ENCODE results near the gene PYGO1.
"Not testable (repeated sequence)": the region's sequence is repeated elsewhere in the genome, so short reads cannot be mapped to it uniquely, and the experiment has no call there.

Gene PYGO1

DNA sequence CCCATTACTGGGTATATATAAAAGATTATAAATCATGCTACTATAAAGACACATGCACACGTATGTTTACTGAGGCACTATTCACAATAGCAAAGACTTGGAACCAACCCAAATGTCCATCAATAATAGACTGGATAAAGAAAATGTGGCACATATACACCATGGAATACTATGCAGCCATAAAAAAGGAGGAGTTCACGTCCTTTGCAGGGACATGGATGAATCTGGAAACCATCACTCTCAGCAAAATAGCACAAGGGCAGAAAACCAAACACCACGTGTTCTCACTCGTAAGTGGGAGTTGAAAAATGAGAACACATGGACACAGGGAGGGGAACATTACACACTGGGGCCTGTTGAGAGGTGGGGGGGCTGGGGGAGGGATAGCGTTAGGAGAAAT, 82.7 kb downstream of the PYGO1 start:
- not testable (repeated sequence) for DNase-seq (ENCODE audit: low spot score)

- no peak for DNase-seq (ENCODE audit: low spot score)
Measured at GRCh38 chr15:55499151-55499550, 89.0 kb downstream of the PYGO1 start.

- DNase-seq (ENCODE audit: low spot score) = peak; percentile 96
Measured at GRCh38 chr15:55498109-55498938, 89.8 kb downstream of the PYGO1 start.

DNA sequence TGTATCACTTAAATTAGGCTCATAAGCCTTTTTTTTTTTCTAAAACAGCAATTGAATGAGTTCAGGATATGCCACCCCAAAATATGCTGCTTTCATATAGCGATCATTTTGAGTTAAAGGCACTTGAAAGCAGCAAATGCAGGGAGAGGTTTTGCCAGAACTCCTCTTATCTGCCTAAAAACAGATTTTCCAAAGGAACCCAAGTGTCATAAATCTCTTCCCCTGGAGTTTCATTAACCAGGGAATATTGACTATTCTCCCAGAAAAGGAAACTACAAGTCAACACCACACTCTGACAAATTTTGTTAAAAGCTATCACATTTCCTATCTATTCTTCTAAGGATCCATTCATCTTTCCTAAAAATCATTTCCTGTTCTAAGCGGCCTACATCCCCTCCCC, 91.4 kb downstream of the PYGO1 start:
- DNase-seq (ENCODE audit: low spot score) = no peak

DNA sequence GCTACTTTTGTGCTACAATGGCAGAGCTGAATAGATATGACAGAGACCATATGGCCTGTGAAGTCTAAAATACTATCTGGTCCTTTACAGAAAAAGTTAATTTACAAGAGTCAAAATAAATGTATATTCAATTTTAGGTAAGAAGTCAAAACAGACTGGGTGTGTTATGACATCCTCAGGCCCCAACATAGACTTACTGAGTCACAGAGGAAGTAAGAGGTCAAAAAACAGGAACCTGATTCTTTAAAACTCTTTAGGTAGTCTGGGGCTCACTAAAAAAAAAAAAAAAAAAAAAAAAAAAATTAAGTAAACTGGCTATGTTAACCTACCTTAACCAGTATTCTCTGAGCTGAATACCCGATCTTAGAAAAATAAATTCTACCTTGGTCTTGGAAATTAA, 93.2 kb downstream of the PYGO1 start:
- DNase-seq (ENCODE audit: low spot score) = no peak

DNA sequence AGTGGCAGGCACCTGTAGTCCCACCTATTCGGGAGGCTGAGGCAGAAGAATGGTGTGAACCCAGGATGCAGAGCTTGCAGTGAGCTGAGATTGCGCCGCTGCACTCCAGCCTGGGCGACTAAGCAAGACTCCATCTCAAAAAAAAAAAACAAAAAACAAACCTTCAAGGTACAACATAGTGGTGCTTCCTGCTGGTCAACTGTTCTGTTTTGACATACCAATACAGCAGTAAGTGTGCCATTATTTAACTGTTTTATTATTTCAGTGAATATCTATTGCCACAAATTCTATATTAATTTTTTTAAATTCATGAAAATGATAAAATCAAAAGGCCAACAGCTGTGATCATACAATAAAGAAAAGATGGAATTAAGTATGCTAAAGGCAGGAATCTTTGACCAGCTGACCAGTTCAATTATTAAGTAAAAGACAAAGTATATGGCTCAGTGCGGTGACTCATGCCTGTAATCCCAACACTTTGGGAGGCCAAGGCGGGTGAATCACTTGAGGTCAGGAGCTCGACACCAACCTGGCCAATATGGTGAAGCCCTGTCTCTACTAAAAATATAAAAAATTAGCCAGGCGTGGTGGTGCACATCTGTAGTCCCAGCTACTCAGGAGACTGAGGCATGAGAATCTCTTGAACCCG, 99.1 kb downstream of the PYGO1 start:
- not testable (repeated sequence) for DNase-seq (ENCODE audit: low spot score)

Data from D341Med (cell line).